GM10266 (cell line): Measurements from ENCODE around the gene ABLIM1.

Experiments
- DNase-seq: peaks from one replicate; pipeline ENCODE4 v3.0.0; 2012; ENCODE audit errors: extremely low spot score
- TF ChIP-seq, protein P1 (sequence below): IDR thresholded peaks from 2 replicates; pipeline ENCODE4 v1.5.1; 2012; ENCODE audit warnings: mild to moderate bottlenecking, low read depth; ENCODE audit not compliant: control insufficient read depth, insufficient read depth; ENCODE audit errors: missing control alignments

Gene ABLIM1

GRCh38 chr10:114401195-114401791 is 256.8 kb downstream of the ABLIM1 start:
- TF ChIP-seq, protein P1, sequence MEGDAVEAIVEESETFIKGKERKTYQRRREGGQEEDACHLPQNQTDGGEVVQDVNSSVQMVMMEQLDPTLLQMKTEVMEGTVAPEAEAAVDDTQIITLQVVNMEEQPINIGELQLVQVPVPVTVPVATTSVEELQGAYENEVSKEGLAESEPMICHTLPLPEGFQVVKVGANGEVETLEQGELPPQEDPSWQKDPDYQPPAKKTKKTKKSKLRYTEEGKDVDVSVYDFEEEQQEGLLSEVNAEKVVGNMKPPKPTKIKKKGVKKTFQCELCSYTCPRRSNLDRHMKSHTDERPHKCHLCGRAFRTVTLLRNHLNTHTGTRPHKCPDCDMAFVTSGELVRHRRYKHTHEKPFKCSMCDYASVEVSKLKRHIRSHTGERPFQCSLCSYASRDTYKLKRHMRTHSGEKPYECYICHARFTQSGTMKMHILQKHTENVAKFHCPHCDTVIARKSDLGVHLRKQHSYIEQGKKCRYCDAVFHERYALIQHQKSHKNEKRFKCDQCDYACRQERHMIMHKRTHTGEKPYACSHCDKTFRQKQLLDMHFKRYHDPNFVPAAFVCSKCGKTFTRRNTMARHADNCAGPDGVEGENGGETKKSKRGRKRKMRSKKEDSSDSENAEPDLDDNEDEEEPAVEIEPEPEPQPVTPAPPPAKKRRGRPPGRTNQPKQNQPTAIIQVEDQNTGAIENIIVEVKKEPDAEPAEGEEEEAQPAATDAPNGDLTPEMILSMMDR: no peak
- DNase-seq: no peak

- DNase-seq: no peak
- TF ChIP-seq, protein P1: no peak
These were observed 258.0 kb downstream of the ABLIM1 start for GRCh38 chr10:114400091-114400490.

DNA sequence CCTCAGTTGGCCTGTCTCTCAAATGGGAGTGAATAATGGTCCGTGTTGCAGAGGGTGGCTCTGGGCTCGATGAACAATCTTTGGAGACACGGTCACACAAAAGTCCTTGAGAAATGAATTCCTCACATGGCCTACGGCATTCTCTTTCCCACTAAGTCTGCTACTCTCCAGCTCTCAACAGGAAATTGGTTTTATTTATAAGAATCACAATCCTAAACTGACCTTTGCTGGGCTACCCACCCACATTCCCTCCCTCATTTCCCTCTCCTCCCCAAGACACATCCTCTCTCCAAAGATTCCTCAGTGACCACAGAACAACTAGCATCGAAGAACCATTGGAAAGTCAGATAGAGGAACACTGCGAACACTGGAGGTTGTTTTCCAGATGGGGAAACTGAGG is 258.5 kb downstream of the ABLIM1 start:
- DNase-seq: no peak
- TF ChIP-seq, protein P1: no peak

- TF ChIP-seq, protein P1: no peak
- DNase-seq: no peak
These were observed 259.3 kb downstream of the ABLIM1 start for GRCh38 chr10:114398587-114399331.

- TF ChIP-seq, protein P1: no peak
- no peak for DNase-seq
These were observed 260.4 kb downstream of the ABLIM1 start for GRCh38 chr10:114397651-114398145.

GRCh38 chr10:114396464-114396863 is 261.6 kb downstream of the ABLIM1 start:
- DNase-seq: no peak
- TF ChIP-seq, protein P1: no peak
